Epithelial cell of proximal tubule (primary cell): ENCODE results near the gene ZNF778. TPM values are rescaled to one million over a fixed set of nuclear protein-coding genes. Genes with fewer than 3 reads are reported as not detected.

Experiments used
- total RNA-seq: library from RNA; depleted of rRNA; stranded (reverse); fragments of >200 nt; gene quantifications from 2 replicates; pipeline ENCODE4 v1.2.3, GENCODE V29; 2015

ZNF778 gene
- total RNA-seq, 1 donor from 2014 or later: 3.7 TPM

Other genes with a start within 250 kb of the ZNF778 start
- 0.86 TPM in 1 of 2 replicates, not detected in the other for gene CBFA2T3, start 240.5 kb upstream of the ZNF778 start, total RNA-seq
- 16.5 and 27.7 TPM in 2 replicates for gene ACSF3, start 123.9 kb upstream of the ZNF778 start, total RNA-seq
- gene CDH15, start 46.0 kb upstream of the ZNF778 start, total RNA-seq: not detected in 2 replicates
- not detected in 2 replicates for gene SLC22A31, start 17.2 kb upstream of the ZNF778 start, total RNA-seq